HG03103 (cell line): Measurements from ENCODE around the gene SCAMP1.
A peak's percentile ranks its signal among the peaks of the same experiment; 100 is the strongest.
"Not testable (repeated sequence)": the region's sequence is repeated elsewhere in the genome, so short reads cannot be mapped to it uniquely, and the experiment has no call there.

ENCODE experiments used
- ATAC-seq: cut with Tn5 transposase; IDR thresholded peaks from one replicate; pipeline ENCODE4 v1.9.1; 2021; ENCODE audit warnings: low read depth; ENCODE audit not compliant: unreplicated experiment

SCAMP1 gene

GRCh38 chr5:78360924-78361630 lies 660 bp downstream of the SCAMP1 start:
- peak; percentile 30 for ATAC-seq

DNA sequence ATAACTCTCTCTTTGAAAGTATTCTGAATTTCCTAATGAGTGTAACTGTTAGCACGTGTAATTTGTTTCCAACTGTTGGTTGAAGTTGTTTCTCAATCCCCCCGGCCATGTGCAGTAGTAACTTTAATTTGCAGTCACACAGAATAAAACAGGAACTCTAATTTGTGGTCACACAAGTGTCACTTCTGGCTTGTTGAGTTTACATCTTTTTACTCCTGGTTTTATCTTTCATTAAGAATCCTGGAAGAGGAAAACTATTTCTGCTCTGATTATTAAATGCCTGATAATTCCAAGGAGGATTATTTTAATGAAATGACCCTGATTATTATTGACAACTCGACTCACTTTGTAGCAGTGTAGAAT lies 1.2 kb downstream of the SCAMP1 start:
- no peak for ATAC-seq

DNA sequence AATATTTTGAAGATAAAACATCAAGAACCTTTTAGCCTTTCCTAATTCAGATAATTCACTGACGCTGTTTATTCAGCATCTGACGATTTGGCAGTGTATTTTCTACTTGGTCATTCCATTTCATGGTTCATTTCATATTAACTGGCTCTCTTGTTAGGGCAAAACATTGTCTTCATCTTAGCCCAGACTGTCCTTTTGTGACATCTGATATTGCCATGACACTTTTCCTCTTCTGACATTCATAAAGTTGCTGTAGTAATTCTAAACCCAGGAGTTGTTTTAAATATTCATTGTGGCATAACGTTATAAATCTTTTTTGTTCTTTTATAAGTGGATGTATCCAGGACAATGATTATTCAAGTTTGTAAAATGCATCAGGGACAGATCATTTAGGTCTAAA lies 1.8 kb downstream of the SCAMP1 start:
- no peak for ATAC-seq

- no peak for ATAC-seq
These were observed 3.6 kb downstream of the SCAMP1 start for GRCh38 chr5:78364005-78364404.

- no peak for ATAC-seq
These were observed 7.0 kb downstream of the SCAMP1 start for GRCh38 chr5:78367318-78367991.

DNA sequence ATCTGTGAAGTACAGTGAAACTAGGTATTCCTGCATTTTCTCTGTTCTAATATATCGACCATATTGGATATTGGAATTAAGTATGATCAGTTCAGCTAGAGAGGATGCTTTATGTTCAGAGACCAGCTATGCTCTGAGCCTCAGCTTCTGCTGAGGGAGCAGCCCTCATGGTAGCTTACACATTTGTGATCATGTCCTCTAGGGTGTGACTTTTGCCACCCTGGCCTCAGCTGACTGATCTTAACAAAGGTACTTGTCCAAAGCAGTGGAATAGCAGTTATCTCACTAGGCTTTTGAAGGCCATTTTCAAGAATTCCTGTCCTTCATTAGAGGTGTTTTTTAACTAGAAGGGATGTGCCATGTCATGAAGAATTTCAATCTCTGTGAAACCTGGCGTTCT lies 9.3 kb downstream of the SCAMP1 start:
- no peak for ATAC-seq

DNA sequence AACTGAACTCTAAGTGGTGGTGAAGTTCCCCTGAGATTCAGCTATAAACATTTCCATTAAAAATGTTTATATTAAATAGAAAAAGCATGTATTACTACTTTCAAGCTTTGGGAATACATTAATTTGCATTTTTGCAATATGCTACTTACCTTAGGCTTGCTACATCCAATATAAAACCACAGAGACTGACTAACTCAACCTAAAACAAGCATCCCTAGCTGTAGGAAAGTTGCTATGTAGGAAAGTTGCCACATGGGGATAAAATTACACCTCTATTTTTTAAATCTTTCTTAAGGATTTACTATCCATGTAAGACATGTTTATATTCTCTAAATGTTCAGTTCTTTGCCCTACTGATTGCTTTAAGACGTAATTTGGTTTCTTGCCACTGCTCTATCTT lies 12.8 kb downstream of the SCAMP1 start:
- ATAC-seq, result no peak

DNA sequence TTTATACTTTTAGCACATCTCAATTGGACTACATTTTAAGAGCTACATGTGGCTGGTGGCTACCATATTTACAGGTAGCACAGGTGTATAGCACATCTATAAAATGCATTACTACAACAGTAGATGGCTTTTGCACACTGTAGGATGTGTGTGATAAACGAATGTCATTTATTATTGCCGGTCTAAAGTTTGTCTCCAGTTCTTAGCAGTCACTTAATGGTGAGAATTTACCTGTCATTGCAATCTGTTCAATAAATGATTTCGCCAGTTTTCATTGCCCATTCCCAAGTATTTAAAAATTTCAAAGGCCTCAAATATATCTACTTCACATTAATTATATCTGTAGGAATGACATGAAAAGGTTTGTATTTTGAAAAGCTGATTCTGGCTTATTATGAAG lies 15.9 kb downstream of the SCAMP1 start:
- no peak for ATAC-seq

GRCh38 chr5:78377056-78377717 lies 16.8 kb downstream of the SCAMP1 start:
- ATAC-seq, result no peak

DNA sequence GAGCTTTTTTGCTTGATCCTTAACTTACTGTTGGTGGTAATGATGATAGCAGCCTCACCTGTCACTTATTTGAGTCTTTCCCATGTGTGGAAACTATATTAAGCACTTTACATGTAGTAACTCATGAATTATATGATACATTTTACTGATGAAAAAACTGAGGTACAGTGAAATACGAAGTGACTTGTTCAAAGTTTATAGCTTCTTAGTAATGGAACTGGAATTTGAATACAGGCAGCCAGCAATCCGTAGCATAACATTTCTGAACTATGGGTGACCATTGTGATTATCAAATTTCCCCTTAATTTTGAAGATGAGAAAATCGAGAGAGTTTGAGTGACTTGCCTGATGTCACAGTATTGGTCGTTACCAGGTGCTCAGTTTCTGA lies 17.3 kb downstream of the SCAMP1 start:
- ATAC-seq, result no peak

GRCh38 chr5:78387468-78388153 lies 27.2 kb downstream of the SCAMP1 start:
- ATAC-seq, result no peak

DNA sequence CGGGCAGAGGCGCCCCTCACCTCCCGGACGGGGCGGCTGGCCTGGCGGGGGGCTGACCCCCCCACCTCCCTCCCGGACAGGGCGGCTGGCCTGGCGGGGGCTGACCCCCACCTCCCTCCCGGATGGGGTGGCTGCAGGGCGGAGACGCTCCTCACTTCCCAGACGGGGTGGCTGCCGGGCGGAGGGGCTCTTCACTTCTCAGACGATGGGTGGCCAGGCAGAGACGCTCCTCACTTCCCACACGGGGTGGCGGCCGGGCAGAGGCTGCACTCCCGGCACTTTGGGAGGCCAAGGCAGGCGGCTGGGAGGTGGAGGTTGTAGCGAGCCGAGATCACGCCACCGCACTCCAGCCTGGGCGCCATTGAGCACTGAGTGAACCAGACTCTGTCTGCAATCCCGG lies 30.9 kb downstream of the SCAMP1 start:
- ATAC-seq, result not testable (repeated sequence)

DNA sequence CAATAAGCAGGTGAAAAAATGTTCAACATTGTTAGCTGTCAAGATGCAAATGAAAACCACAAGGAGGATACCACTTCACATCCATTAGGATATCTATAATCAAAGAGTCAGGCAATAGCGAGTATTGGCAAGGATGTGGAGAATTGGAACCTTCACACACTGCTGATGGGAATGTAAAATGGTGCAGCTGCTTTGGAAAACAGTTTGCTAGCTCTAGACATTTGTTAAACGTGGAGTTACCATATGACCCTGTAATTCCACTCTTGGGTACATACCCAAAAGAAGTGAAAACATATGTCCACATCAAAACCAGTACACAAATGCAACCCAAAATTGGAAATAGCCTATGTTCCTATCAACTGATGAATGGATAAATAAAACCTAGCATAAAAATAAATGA lies 37.4 kb downstream of the SCAMP1 start:
- ATAC-seq, result no peak

GRCh38 chr5:78399116-78399515 lies 38.7 kb downstream of the SCAMP1 start:
- no peak for ATAC-seq

GRCh38 chr5:78404682-78405293 lies 44.4 kb downstream of the SCAMP1 start:
- ATAC-seq, result no peak

- ATAC-seq, result no peak
These were observed 45.7 kb downstream of the SCAMP1 start for GRCh38 chr5:78405829-78406750.

- ATAC-seq, result no peak
These were observed 47.0 kb downstream of the SCAMP1 start for GRCh38 chr5:78407458-78407857.

DNA sequence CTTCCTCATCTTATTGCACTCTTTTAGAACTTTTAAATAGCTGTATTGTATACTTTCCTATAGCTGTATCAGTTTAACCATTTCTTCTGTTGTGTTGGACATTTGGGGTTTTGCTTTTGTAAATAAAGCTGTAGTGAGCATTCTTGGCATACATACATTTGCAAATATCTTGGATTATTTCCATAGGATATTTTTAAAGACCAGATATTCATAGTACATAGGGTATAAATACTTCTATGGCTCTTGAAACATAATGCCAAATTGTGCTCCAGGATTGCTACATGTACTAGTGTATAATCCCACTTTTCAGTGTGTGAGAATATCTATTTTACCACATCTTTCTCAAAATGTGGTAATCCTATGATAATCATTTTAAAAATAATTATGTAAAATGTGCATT lies 51.2 kb downstream of the SCAMP1 start:
- no peak for ATAC-seq

DNA sequence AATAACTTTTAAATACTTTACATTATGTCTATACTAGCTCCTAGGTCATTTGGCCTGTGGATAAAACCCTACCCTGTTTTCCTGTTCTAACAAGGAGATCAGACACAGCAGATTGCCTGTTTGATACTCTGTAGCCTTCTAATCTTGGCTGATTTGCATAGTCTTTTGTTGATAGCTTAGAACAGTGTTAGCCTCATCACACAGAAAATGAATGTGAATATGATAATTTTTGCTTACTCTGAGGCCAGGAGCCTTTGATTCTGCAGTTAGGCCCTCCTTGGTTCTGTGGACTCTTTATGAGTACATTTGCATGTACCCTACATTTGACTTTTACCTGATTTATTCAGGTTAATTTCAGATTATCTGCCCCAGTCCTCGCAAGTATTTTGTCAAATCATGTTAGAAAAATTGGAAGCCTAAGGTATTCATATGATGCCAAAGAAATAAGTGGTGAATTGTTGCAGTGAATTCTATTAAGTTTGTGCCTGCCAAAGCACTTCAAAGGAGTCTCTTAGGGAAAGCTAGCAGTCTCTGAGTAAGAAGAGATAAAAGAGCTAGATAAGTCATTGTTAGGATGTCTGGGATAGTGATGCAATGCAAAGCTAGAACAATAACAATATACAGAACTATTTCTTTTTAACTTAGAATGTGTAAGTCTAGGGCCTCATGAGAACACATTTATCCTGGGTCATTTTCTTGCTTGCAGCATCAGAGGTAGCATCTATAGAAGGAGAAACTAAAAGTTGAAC lies 56.4 kb downstream of the SCAMP1 start:
- ATAC-seq, result no peak
